Endothelial cell of umbilical vein (primary cell): Measurements from ENCODE around the gene NUDT12. TPM values are rescaled to one million over a fixed set of nuclear protein-coding genes. Genes with fewer than 3 reads are reported as not detected.

ENCODE experiments used
- BruUV-seq: library from RNA; stranded (reverse); fragments of 400-500 nt; replicated peaks from 2 replicates; lab custom pipeline; 2021; lab: Mats Ljungman, UMichigan
- CTCF ChIA-PET: fragments of 300-600, 350-600 bp; sonication (Branson Sonifier 250); formaldehyde crosslinking; loops from one replicate; lab custom pipeline; 2021; ENCODE audit warnings: antibody characterized with exemption, inconsistent platforms; lab: Charles Lee
- POLR2A ChIA-PET: fragments of 300-600, 350-600 bp; sonication (Branson Sonifier 250); formaldehyde crosslinking; loops from one replicate; lab custom pipeline; 2021; ENCODE audit warnings: antibody characterized with exemption, inconsistent platforms; lab: Charles Lee
- DNase-seq: peaks from one replicate; pipeline ENCODE4 v3.0.0-alpha.2; 2011; ENCODE audit warnings: low read depth, low spot score
- FAIRE-seq: peaks from 2 replicates; lab custom pipeline; 2011; peaks lifted over from hg19 to GRCh38; lab: Jason Lieb, UNC
- H2AFZ ChIP-seq: 2 replicates; pipeline ENCODE4 v1.6.0; 2012; ENCODE audit warnings: low read depth, low read length, control low read depth, inconsistent platforms
- H3K27ac ChIP-seq: 2 replicates; pipeline ENCODE4 v1.5.1; 2011; ENCODE audit warnings: low read depth, mild to moderate bottlenecking, control low read depth, low read length, moderate library complexity; ENCODE audit not compliant: insufficient read depth
- H3K27me3 ChIP-seq, 2 experiments: 2 replicates each; pipeline versions ENCODE4 v1.6.0 to v1.6.1; 2011; ENCODE audit warnings: low read length in 2 of 2, mixed read lengths in 1 of 2; ENCODE audit not compliant: control insufficient read depth in 2 of 2, insufficient read depth in 2 of 2
- H3K36me3 ChIP-seq, 2 experiments: 2 replicates in 1 of 2; 3 replicates in 1 of 2; pipeline ENCODE4 v1.5.1; 2011; ENCODE audit warnings: low read length in 2 of 2, mild to moderate bottlenecking in 1 of 2, moderate library complexity in 1 of 2; ENCODE audit not compliant: control insufficient read depth in 2 of 2, insufficient read depth in 2 of 2; ENCODE audit errors: extremely low read depth in 1 of 2
- H3K4me1 ChIP-seq: 3 replicates; pipeline ENCODE4 v1.5.1; 2011; ENCODE audit warnings: mild to moderate bottlenecking, low read length; ENCODE audit not compliant: control insufficient read depth, insufficient read depth; ENCODE audit errors: extremely low read depth
- H3K4me2 ChIP-seq: 2 replicates; pipeline ENCODE4 v1.6.1; 2011; ENCODE audit warnings: low read length, control low read depth, mixed read lengths; ENCODE audit not compliant: insufficient read depth
- H3K4me3 ChIP-seq, 3 experiments: fragments of 200-600 bp in 1 of 3; sonication (generic), shearing (Covaris generic) in 1 of 3; replicated peaks in 1 of 3; 2 replicates each; pipeline ENCODE4 v1.5.1; 2011 to 2016; ENCODE audit warnings: control low read depth in 3 of 3, low read length in 3 of 3, mild to moderate bottlenecking in 2 of 3, inconsistent platforms in 1 of 3, low read depth in 1 of 3, moderate library complexity in 1 of 3; ENCODE audit not compliant: insufficient read depth in 1 of 3
- H3K79me2 ChIP-seq: 2 replicates; pipeline ENCODE4 v1.6.0; 2012; ENCODE audit warnings: low read length, inconsistent platforms; ENCODE audit not compliant: control insufficient read depth, insufficient read depth
- H3K9ac ChIP-seq: replicated peaks from 2 replicates; pipeline ENCODE3; 2011; ENCODE audit warnings: low read length, control low read depth; ENCODE audit not compliant: insufficient read depth; ENCODE audit errors: extremely low read depth
- H3K9me1 ChIP-seq: replicated peaks from 3 replicates; pipeline ENCODE4 v1.6.0; 2011; ENCODE audit warnings: mild to moderate bottlenecking, low read length; ENCODE audit not compliant: control insufficient read depth, insufficient read depth; ENCODE audit errors: extremely low read depth
- H3K9me3 ChIP-seq: replicated peaks from 2 replicates; pipeline ENCODE4 v1.5.1; 2012; ENCODE audit warnings: low read length, inconsistent platforms; ENCODE audit not compliant: control insufficient read depth, insufficient read depth
- H4K20me1 ChIP-seq: replicated peaks from 2 replicates; pipeline ENCODE3; 2011; ENCODE audit warnings: mild to moderate bottlenecking, low read length; ENCODE audit not compliant: control insufficient read depth, insufficient read depth; ENCODE audit errors: extremely low read depth
- EZH2 ChIP-seq: IDR thresholded peaks from 2 replicates; pipeline ENCODE4 v1.6.1; 2012; ENCODE audit warnings: borderline replicate concordance, low read depth, mild to moderate bottlenecking, moderate library complexity, low read length, inconsistent platforms; ENCODE audit not compliant: severe bottlenecking
- FOS ChIP-seq: IDR thresholded peaks from 2 replicates; pipeline ENCODE4 v1.6.1; 2011; ENCODE audit warnings: mild to moderate bottlenecking, low read length, moderate library complexity, borderline replicate concordance; ENCODE audit not compliant: insufficient read depth
- GATA2 ChIP-seq: IDR thresholded peaks from 2 replicates; pipeline ENCODE4 v1.7.0; 2011; ENCODE audit warnings: low read depth, mild to moderate bottlenecking, moderate library complexity, mixed read lengths, low read length; ENCODE audit not compliant: insufficient read length, insufficient read depth
- JUN ChIP-seq: IDR thresholded peaks from 2 replicates; pipeline ENCODE4 v1.6.1; 2011; ENCODE audit warnings: borderline replicate concordance, low read depth; ENCODE audit not compliant: insufficient read length, insufficient read depth
- MYC ChIP-seq: IDR thresholded peaks from one replicate; pipeline ENCODE4 v1.6.1; 2011; ENCODE audit warnings: mild to moderate bottlenecking, low read depth, low read length
- POLR2A ChIP-seq: IDR thresholded peaks from 2 replicates; pipeline ENCODE4 v1.6.1; 2012; ENCODE audit warnings: low read depth, mild to moderate bottlenecking, control low read depth, low read length
- POLR2AphosphoS5 ChIP-seq: IDR thresholded peaks from 2 replicates; pipeline ENCODE4 v1.6.1; 2012; ENCODE audit warnings: low read depth, mild to moderate bottlenecking, control low read depth, low read length, moderate library complexity; ENCODE audit not compliant: insufficient read depth
- dilution Hi-C: fragments of 300-500 bp; cut with MboI; formaldehyde crosslinking; loops from one replicate; pipeline ENCODE4 v1.15.0; 2019; ENCODE audit warnings: low sequenced_read_pairs; ENCODE audit not compliant: extremely low pct_ligation_motif_present
- intact Hi-C: fragments of 100-400 bp; cut with micrococcal nuclease; formaldehyde crosslinking; loops from one replicate; pipeline ENCODE4 v1.10.0; 2022
- polyA plus RNA-seq, 4 experiments: library from polyadenylated mRNA; depleted of rRNA in 3 of 4; stranded (reverse) in 3 of 4; unstranded in 1 of 4; fragments of >200 nt; gene quantifications; 2 replicates each; pipeline versions ENCODE4 v1.2.1 to v1.2.3, GENCODE V29; 2011 to 2012; ENCODE audit warnings: missing spikeins in 1 of 4
- total RNA-seq: library from RNA; stranded (reverse); gene quantifications from 2 replicates; pipeline ENCODE4 v1.2.3, GENCODE V29; 2021
- TF ChIP-seq, protein P1 (sequence below), 2 donors: IDR thresholded peaks; 1 replicate in 1 of 2; 2 replicates in 1 of 2; pipeline ENCODE4 v1.5.1; 2011; ENCODE audit warnings: low read length in 2 of 2, mild to moderate bottlenecking in 2 of 2, moderate library complexity in 2 of 2, control low read depth in 1 of 2, inconsistent platforms in 1 of 2, low read depth in 1 of 2; ENCODE audit not compliant: insufficient read depth in 1 of 2; ENCODE audit errors: extremely low read depth in 1 of 2
- TF ChIP-seq, protein P2 (sequence below): IDR thresholded peaks from 2 replicates; pipeline ENCODE4 v1.6.1; 2011; ENCODE audit not compliant: insufficient read depth, insufficient read length

NUDT12 gene
- total and polyA plus RNA-seq, 2 donors (not counting 3 experiments of a cell fraction or from before 2014, with no cell fraction given), result 1.3 to 4.9 TPM

DNA sequence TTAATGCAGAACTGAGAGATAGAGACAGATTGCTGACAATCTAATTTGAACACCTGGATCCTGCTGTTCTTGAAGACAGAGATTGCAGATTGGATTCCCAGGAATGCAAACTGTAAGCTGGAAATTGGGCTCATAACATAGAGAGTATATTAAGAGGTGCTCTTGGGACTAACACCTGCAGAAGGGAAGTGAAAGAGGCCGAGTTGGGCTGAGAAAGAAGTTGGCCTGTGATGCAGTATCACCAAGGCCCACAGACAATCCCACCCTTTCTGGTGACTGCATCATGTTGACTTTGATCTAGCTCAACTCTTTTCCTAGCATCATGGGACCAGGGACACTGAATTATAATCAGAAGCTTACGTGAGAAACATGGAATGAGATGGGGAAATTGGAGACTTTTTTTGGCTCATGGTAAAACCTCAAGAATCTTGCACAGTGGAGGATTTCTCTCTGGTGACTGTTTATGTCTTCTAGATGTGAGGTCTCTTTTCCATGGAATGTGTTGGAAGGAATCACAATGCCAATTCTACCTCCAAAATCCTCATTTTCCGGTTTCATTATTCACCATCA lies 36.5 kb upstream of the NUDT12 start:
- BruUV-seq, result no TSS peak
- no peaks in the 10 kb centered on the region for H3K9me1 ChIP-seq
- H4K20me1 ChIP-seq, result no peaks in the 10 kb centered on the region
- intact Hi-C loops (no loop called here), dilution Hi-C loops (no loop called here)
- H3K9me3 ChIP-seq, result no peaks in the 10 kb centered on the region
- no peak overlapping the region for H3K9ac ChIP-seq
- POLR2A ChIA-PET, result no interaction called here
- H2AFZ ChIP-seq, result no peak overlapping the region
- no peaks in the 10 kb centered on the region for H3K27me3 ChIP-seq
- DNase-seq, result no peak
- FAIRE-seq, result no peak
- H3K4me1 ChIP-seq, result no peaks in the 10 kb centered on the region
- no peaks in the 10 kb centered on the region for H3K79me2 ChIP-seq
- no peaks in the 10 kb centered on the region for H3K36me3 ChIP-seq
- H3K4me3 ChIP-seq, result no peak overlapping the region
- CTCF ChIA-PET, result interaction anchor here (0.8 to 2.5 kb wide), 3 partner anchors 8 to 17 kb away, joined by 3 to 9 read pairs (median 3); no protein-coding TSS in a partner anchor
- H3K27ac ChIP-seq, result no peak overlapping the region
- H3K4me2 ChIP-seq, result no peak overlapping the region
- TF ChIP-seq, protein P1, sequence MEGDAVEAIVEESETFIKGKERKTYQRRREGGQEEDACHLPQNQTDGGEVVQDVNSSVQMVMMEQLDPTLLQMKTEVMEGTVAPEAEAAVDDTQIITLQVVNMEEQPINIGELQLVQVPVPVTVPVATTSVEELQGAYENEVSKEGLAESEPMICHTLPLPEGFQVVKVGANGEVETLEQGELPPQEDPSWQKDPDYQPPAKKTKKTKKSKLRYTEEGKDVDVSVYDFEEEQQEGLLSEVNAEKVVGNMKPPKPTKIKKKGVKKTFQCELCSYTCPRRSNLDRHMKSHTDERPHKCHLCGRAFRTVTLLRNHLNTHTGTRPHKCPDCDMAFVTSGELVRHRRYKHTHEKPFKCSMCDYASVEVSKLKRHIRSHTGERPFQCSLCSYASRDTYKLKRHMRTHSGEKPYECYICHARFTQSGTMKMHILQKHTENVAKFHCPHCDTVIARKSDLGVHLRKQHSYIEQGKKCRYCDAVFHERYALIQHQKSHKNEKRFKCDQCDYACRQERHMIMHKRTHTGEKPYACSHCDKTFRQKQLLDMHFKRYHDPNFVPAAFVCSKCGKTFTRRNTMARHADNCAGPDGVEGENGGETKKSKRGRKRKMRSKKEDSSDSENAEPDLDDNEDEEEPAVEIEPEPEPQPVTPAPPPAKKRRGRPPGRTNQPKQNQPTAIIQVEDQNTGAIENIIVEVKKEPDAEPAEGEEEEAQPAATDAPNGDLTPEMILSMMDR (IDR thresholded peaks at IDR 0.05; ENCODE audit: extremely low read depth in 1 of 2, insufficient read depth in 1 of 2, low read depth in 1 of 2, low read length in 2 of 2), result no peak
- TF ChIP-seq, protein P2, sequence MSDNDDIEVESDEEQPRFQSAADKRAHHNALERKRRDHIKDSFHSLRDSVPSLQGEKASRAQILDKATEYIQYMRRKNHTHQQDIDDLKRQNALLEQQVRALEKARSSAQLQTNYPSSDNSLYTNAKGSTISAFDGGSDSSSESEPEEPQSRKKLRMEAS, result no peak
- TF ChIP-seq GATA2, result no peak
- TF ChIP-seq MYC, result no peak
- no peak for TF ChIP-seq POLR2AphosphoS5
- TF ChIP-seq EZH2, result no peak
- TF ChIP-seq JUN, result no peak
- no peak for TF ChIP-seq POLR2A
- TF ChIP-seq FOS, result no peak
